GM23338 (cell line): ENCODE measurements around the gene CHAT. TPM values are rescaled to one million over a fixed set of nuclear protein-coding genes. Genes with fewer than 3 reads are reported as not detected.

Experiments
- ATAC-seq: fragments of 200-7000 bp; cut with Tn5 transposase; 3 replicates; pipeline ENCODE4 v1.9.1; 2020
- DNase-seq: peaks from one replicate; pipeline ENCODE4 v3.0.0-alpha.2; 2015; ENCODE audit warnings: low spot score
- H2AFZ ChIP-seq: fragments of 200-600 bp; sonication (generic); 2 replicates; pipeline ENCODE4 v1.8.0; 2016; ENCODE audit warnings: antibody characterized with exemption, mild to moderate bottlenecking, moderate library complexity
- H3F3A ChIP-seq: fragments of 200-600 bp; sonication (generic); replicated peaks from 2 replicates; pipeline ENCODE4 v1.8.0; 2017; ENCODE audit warnings: antibody characterized with exemption, mixed run types, low read depth
- H3K27ac ChIP-seq: fragments of 200-600 bp; sonication (generic); 2 replicates; pipeline ENCODE4 v1.6.1; 2016; ENCODE audit warnings: low read depth
- H3K27me3 ChIP-seq: fragments of 200-600 bp; sonication (generic); 2 replicates; pipeline ENCODE4 v1.8.0; 2016; ENCODE audit warnings: mild to moderate bottlenecking, mixed run types, moderate library complexity; ENCODE audit not compliant: insufficient read depth
- H3K36me3 ChIP-seq: fragments of 200-600 bp; sonication (generic); 2 replicates; pipeline ENCODE4 v1.8.0; 2016; ENCODE audit warnings: mild to moderate bottlenecking; ENCODE audit not compliant: insufficient read depth
- H3K4me1 ChIP-seq: fragments of 200-600 bp; sonication (generic); 2 replicates; pipeline ENCODE4 v1.8.0; 2016; ENCODE audit warnings: mild to moderate bottlenecking, moderate library complexity; ENCODE audit not compliant: insufficient read depth
- H3K4me2 ChIP-seq: fragments of 200-600 bp; sonication (generic); 2 replicates; pipeline ENCODE4 v1.7.1; 2017; ENCODE audit warnings: mixed run types
- H3K4me3 ChIP-seq: fragments of 200-600 bp; sonication (generic); 2 replicates; pipeline ENCODE4 v1.6.1; 2016; ENCODE audit warnings: mixed run types
- H3K79me2 ChIP-seq: fragments of 200-600 bp; sonication (generic); replicated peaks from 2 replicates; pipeline ENCODE4 v1.8.0; 2017; ENCODE audit warnings: mild to moderate bottlenecking; ENCODE audit not compliant: insufficient read depth
- H3K9me2 ChIP-seq: fragments of 200-600 bp; sonication (generic); 2 replicates; pipeline ENCODE4 v1.8.0; 2017; ENCODE audit not compliant: insufficient read depth
- H4K20me1 ChIP-seq: fragments of 200-600 bp; sonication (generic); replicated peaks from 2 replicates; pipeline ENCODE4 v1.8.0; 2017; ENCODE audit warnings: mild to moderate bottlenecking; ENCODE audit not compliant: insufficient read depth
- H3K27ac Mint-ChIP-seq: 2 replicates; pipeline ENCODE4 v1.8.0; 2020; ENCODE audit warnings: inconsistent platforms, mild to moderate bottlenecking, moderate library complexity, mixed read lengths
- H3K27me3 Mint-ChIP-seq: 3 replicates; pipeline ENCODE4 v1.8.0; 2022; ENCODE audit warnings: low read depth, mild to moderate bottlenecking, moderate library complexity, mixed read lengths, inconsistent platforms; ENCODE audit not compliant: insufficient read depth, poor library complexity
- H3K36me3 Mint-ChIP-seq: 3 replicates; pipeline ENCODE4 v1.8.0; 2021; ENCODE audit warnings: low read depth, mild to moderate bottlenecking, inconsistent platforms, moderate library complexity, mixed read lengths
- H3K4me1 Mint-ChIP-seq: 3 replicates; pipeline ENCODE4 v1.8.0; 2020; ENCODE audit warnings: mild to moderate bottlenecking, inconsistent platforms, mixed read lengths
- H3K4me3 Mint-ChIP-seq: 3 replicates; pipeline ENCODE4 v1.8.0; 2021; ENCODE audit warnings: moderate library complexity, mild to moderate bottlenecking, inconsistent platforms, mixed read lengths
- H3K9me3 Mint-ChIP-seq: 3 replicates; pipeline ENCODE4 v1.8.0; 2020; ENCODE audit warnings: moderate library complexity, mild to moderate bottlenecking, inconsistent platforms, mixed read lengths
- CREB1 ChIP-seq: fragments of 250-450 bp; sonication (Bioruptor Pico); IDR thresholded peaks from 2 replicates; pipeline ENCODE4 v1.5.0; 2020; ENCODE audit warnings: low read depth, mild to moderate bottlenecking, moderate library complexity
- CTCF ChIP-seq, 2 experiments: fragments of 200-600 bp in 1 of 2; sonication (generic) in 1 of 2; conservative IDR thresholded peaks; 2 replicates each; pipeline versions ENCODE4 v1.5.1 to v1.6.1; 2016 to 2017; ENCODE audit warnings: antibody characterized with exemption in 2 of 2, low read depth in 2 of 2, mild to moderate bottlenecking in 2 of 2, moderate library complexity in 1 of 2
- EZH2 ChIP-seq: fragments of 200-600 bp; sonication (generic); IDR thresholded peaks from one replicate; pipeline ENCODE4 v1.8.0; 2017; ENCODE audit warnings: antibody characterized with exemption, mild to moderate bottlenecking, low read depth; ENCODE audit not compliant: unreplicated experiment
- EZH2phosphoT487 ChIP-seq: fragments of 200-600 bp; sonication (generic); IDR thresholded peaks from one replicate; pipeline ENCODE4 v1.8.1; 2018; ENCODE audit warnings: antibody characterized with exemption; ENCODE audit not compliant: unreplicated experiment
- JUNB ChIP-seq: IDR thresholded peaks from one replicate; pipeline ENCODE4 v1.6.1; 2016; ENCODE audit warnings: antibody characterized with exemption; ENCODE audit not compliant: unreplicated experiment
- NANOG ChIP-seq: IDR thresholded peaks from 2 replicates; pipeline ENCODE4 v1.6.1; 2016; ENCODE audit warnings: antibody characterized with exemption, borderline replicate concordance
- POLR2AphosphoS5 ChIP-seq: IDR thresholded peaks from 2 replicates; pipeline ENCODE4 v1.6.1; 2016; ENCODE audit warnings: antibody characterized with exemption, low read depth
- REST ChIP-seq: IDR thresholded peaks from one replicate; pipeline ENCODE4 v1.6.1; 2018; ENCODE audit warnings: antibody characterized with exemption; ENCODE audit not compliant: unreplicated experiment
- STAT1 ChIP-seq: IDR thresholded peaks from one replicate; pipeline ENCODE4 v1.6.1; 2016; ENCODE audit warnings: antibody characterized with exemption; ENCODE audit not compliant: unreplicated experiment
- ZNF331 ChIP-seq: fragments of 250-450 bp; sonication (Bioruptor Pico); IDR thresholded peaks from 2 replicates; pipeline ENCODE4 v1.5.0; 2020; ENCODE audit warnings: low read depth, mild to moderate bottlenecking, moderate library complexity
- polyA plus RNA-seq: library from polyadenylated mRNA; unstranded; fragments of >200 nt; fragmentation: Nextera tagmentation; extraction: Ambion mirVana; gene quantifications from 2 replicates; pipeline ENCODE4 v1.2.1, GENCODE V29; 2016
- total RNA-seq: library from RNA; depleted of rRNA; stranded (reverse); fragments of >200 nt; shearing (Covaris generic); gene quantifications from 2 replicates; pipeline ENCODE4 v1.2.3, GENCODE V29; 2014
- TF ChIP-seq, protein P1 (sequence below): IDR thresholded peaks from 2 replicates; pipeline ENCODE4 v1.6.1; 2016; ENCODE audit warnings: antibody characterized with exemption

The CHAT gene
- total and polyA plus RNA-seq, 2 experiments from 2014 or later: not detected

DNA sequence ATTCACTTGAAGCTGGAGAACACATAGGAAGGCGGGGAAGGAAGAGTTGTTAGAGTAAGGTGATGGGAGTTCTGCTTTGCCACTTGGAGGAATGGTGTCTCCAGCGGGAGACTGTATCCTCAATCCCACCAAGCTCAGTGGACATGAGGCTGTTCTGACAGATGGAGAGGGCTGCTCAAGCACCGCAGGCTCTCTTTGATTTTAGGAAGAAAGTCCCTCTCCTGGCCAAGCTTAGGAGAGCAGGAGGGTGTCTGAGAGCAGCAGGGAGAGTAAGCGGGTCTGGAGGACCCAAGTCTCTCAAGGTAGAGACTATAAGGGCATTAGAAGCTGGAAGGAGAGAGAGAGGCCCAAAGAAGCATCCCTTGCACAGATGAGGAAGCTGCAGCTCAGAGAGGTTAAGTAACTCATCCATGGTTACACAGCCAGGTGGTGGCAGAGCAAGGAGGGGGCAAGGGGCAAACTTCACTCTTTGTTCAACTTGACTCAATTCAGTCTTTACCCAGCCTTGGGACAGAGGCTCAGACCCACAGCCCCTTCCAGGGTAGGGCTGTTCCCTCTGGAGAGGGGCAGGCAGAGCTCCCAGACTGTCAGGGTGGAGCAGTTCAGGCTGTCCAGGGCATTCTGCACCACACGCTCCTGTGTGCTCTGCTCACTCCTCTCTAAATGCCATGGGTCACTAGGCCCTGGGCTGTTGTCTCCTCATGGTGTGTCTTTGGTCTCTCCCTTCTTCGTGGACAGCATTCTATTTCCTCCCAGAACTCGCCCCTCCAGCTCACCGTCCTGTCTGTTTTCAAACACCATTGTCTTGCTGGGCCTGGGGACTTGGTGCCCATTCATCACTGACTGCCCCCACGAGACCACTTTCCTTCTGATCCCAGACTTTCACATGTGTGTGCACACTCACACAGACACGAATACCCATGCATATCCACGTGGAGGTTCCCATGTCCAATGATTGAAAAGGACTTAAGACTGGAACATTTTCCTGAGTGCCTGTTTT is 8.9 kb downstream of the CHAT start:
- Mint-ChIP-seq H3K27ac (no peak overlapping the region), H3K27me3 (peaks cover 25% of the 10 kb centered on the region), H3K4me3 (no peak overlapping the region), H3K9me3 (no peaks in the 10 kb centered on the region), H3K4me1 (peaks cover 2% of the 10 kb centered on the region; the same call in 2 of the 3 replicates), H3K36me3 (no peaks in the 10 kb centered on the region)
- no peaks in the 10 kb centered on the region; the same call in 1 of the 2 replicates for H4K20me1 ChIP-seq
- H3K79me2 ChIP-seq: no peaks in the 10 kb centered on the region
- H3F3A ChIP-seq: no peaks in the 10 kb centered on the region
- no peaks in the 10 kb centered on the region for H3K4me1 ChIP-seq
- H3K27ac ChIP-seq: no peak overlapping the region
- ATAC-seq: peak; percentile 23; the same call in 2 of the 3 replicates
- no peaks in the 10 kb centered on the region for H3K36me3 ChIP-seq
- H3K9me2 ChIP-seq: peaks cover 7% of the 10 kb centered on the region; the same call in 1 of the 2 replicates
- H3K4me3 ChIP-seq: no peak overlapping the region
- no peak for TF ChIP-seq ZNF331 (CRISPR knock-in tag)
- TF ChIP-seq CTCF (conservative IDR thresholded peaks at IDR 0.05; ENCODE audit: low read depth in 2 of 2): no peak
- no peak for TF ChIP-seq EZH2
- TF ChIP-seq NANOG: no peak
- TF ChIP-seq POLR2AphosphoS5: no peak
- TF ChIP-seq REST: no peak
- no peak for DNase-seq
- peaks cover 17% of the 10 kb centered on the region; the same call in 1 of the 2 replicates for H3K27me3 ChIP-seq
- no peak overlapping the region for H3K4me2 ChIP-seq
- H2AFZ ChIP-seq: no peak overlapping the region

- no peak overlapping the region for H3K4me3 ChIP-seq
- Mint-ChIP-seq H3K4me3 (no peak overlapping the region; the same call in 2 of the 3 replicates), H3K4me1 (peaks cover 2% of the 10 kb centered on the region; the same call in 2 of the 3 replicates), H3K27me3 (peaks cover 14% of the 10 kb centered on the region), H3K36me3 (no peaks in the 10 kb centered on the region), H3K9me3 (no peaks in the 10 kb centered on the region), H3K27ac (no peak overlapping the region)
- no peaks in the 10 kb centered on the region for H4K20me1 ChIP-seq
- no peaks in the 10 kb centered on the region for H3K27me3 ChIP-seq
- H3K79me2 ChIP-seq: no peaks in the 10 kb centered on the region
- H3K27ac ChIP-seq: no peak overlapping the region
- no peaks in the 10 kb centered on the region for H3F3A ChIP-seq
- no peak overlapping the region for H2AFZ ChIP-seq
- no peak for ATAC-seq
- no peak for DNase-seq
- no peaks in the 10 kb centered on the region for H3K36me3 ChIP-seq
- no peaks in the 10 kb centered on the region for H3K4me1 ChIP-seq
- no peak overlapping the region for H3K4me2 ChIP-seq
- H3K9me2 ChIP-seq: peaks cover 7% of the 10 kb centered on the region; the same call in 1 of the 2 replicates
- no peak for TF ChIP-seq STAT1
- TF ChIP-seq, protein P1, sequence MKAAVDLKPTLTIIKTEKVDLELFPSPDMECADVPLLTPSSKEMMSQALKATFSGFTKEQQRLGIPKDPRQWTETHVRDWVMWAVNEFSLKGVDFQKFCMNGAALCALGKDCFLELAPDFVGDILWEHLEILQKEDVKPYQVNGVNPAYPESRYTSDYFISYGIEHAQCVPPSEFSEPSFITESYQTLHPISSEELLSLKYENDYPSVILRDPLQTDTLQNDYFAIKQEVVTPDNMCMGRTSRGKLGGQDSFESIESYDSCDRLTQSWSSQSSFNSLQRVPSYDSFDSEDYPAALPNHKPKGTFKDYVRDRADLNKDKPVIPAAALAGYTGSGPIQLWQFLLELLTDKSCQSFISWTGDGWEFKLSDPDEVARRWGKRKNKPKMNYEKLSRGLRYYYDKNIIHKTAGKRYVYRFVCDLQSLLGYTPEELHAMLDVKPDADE: no peak
- TF ChIP-seq EZH2phosphoT487: no peak
- TF ChIP-seq CREB1: no peak
- TF ChIP-seq POLR2AphosphoS5: no peak
- no peak for TF ChIP-seq EZH2
- TF ChIP-seq ZNF331 (CRISPR knock-in tag): no peak
- TF ChIP-seq NANOG: no peak
- TF ChIP-seq CTCF (conservative IDR thresholded peaks at IDR 0.05; ENCODE audit: low read depth in 2 of 2): no peak
- TF ChIP-seq JUNB: no peak
These were observed 10.8 kb downstream of the CHAT start for GRCh38 chr10:49624629-49625028.
